ENCODE measurements around the gene KLHDC8B.

KLHDC8B gene

GRCh38 chr3:49171119-49171774 is at the start of gene KLHDC8B:
KLHDC8B (plus strand) TSS chr3:49171598; CDS start chr3:49172770, 1,172 bp downstream.
- DNase-seq = peak; percentile 74

- DNase-seq = no peak
Measured at GRCh38 chr3:49122022-49122421, 49.4 kb upstream of the KLHDC8B start.

GRCh38 chr3:49122451-49122850 is 48.9 kb upstream of the KLHDC8B start:
- DNase-seq = no peak

GRCh38 chr3:49122886-49123545 is 48.4 kb upstream of the KLHDC8B start:
- no peak for DNase-seq

GRCh38 chr3:49123687-49124086 is 47.7 kb upstream of the KLHDC8B start:
- no peak for DNase-seq

GRCh38 chr3:49124203-49124602 is 47.2 kb upstream of the KLHDC8B start:
- DNase-seq = no peak

- DNase-seq = no peak
Measured at GRCh38 chr3:49124991-49125670, 46.3 kb upstream of the KLHDC8B start.

GRCh38 chr3:49131040-49131439 is 40.4 kb upstream of the KLHDC8B start:
- no peak for DNase-seq

GRCh38 chr3:49131576-49131975 is 39.8 kb upstream of the KLHDC8B start:
- DNase-seq = no peak

GRCh38 chr3:49132073-49132436 is 39.3 kb upstream of the KLHDC8B start:
- no peak for DNase-seq

- DNase-seq = peak; percentile 24
Measured at GRCh38 chr3:49132437-49133225, 38.8 kb upstream of the KLHDC8B start, which contains the start of gene LAMB2. LAMB2 (minus strand) TSS chr3:49133050; CDS start chr3:49132867, 183 bp downstream.

GRCh38 chr3:49133226-49133951 is 38.0 kb upstream of the KLHDC8B start:
- peak; percentile 46 for DNase-seq

- no peak for DNase-seq
Measured at GRCh38 chr3:49134471-49135265, 36.7 kb upstream of the KLHDC8B start.

GRCh38 chr3:49135499-49135898 is 35.9 kb upstream of the KLHDC8B start:
- DNase-seq = no peak

GRCh38 chr3:49140080-49140479 is 31.3 kb upstream of the KLHDC8B start:
- no peak for DNase-seq

- no peak for DNase-seq
Measured at GRCh38 chr3:49148159-49148558, 23.2 kb upstream of the KLHDC8B start.

- DNase-seq = no peak
Measured at GRCh38 chr3:49151610-49152009, 19.8 kb upstream of the KLHDC8B start.

- DNase-seq = no peak
Measured at GRCh38 chr3:49153349-49153912, 18.0 kb upstream of the KLHDC8B start.

GRCh38 chr3:49157289-49157688 is 14.1 kb upstream of the KLHDC8B start:
- DNase-seq = no peak

GRCh38 chr3:49158103-49158709 is 13.2 kb upstream of the KLHDC8B start:
- DNase-seq = peak; percentile 16

- DNase-seq = no peak
Measured at GRCh38 chr3:49158792-49159191, 12.6 kb upstream of the KLHDC8B start.
